ENCODE measurements around the gene MID1.

Gene MID1

DNA sequence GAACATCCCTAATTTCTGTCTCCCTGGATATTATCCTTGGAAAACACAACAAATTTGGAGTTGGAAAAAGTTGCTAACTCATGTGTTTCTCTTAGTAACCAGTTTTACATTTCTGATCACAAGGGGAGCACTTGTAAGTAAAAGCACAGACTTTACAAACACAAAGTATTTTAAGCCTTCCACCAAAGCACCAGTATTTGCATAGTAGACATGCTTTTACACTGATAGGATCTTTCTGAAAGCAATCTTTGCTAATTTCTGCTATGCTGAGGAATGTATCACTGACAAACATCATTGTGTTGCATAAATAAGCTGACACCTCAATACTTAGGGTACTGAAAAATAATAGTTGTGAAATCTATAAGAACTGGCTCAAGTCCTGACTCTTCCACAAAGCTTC, 100.6 kb downstream of the MID1 start:
- Histone ChIP-seq H3K36me3 (ENCODE audit: control insufficient read depth, insufficient read depth, low read length) (no peaks in the 10 kb centered on the region), H3K9me3 (ENCODE audit: control insufficient read depth, insufficient read depth, low read length) (no peaks in the 10 kb centered on the region), H3K27me3 (ENCODE audit: control insufficient read depth, insufficient read depth, low read length) (no peaks in the 10 kb centered on the region), H3K4me1 (ENCODE audit: control insufficient read depth, insufficient read depth, low read length) (peaks cover 4% of the 10 kb centered on the region), H3K4me3 (ENCODE audit: low read depth, low read length) (no peak overlapping the region), H3K9ac (ENCODE audit: low read depth, low read length) (no peak overlapping the region)

DNA sequence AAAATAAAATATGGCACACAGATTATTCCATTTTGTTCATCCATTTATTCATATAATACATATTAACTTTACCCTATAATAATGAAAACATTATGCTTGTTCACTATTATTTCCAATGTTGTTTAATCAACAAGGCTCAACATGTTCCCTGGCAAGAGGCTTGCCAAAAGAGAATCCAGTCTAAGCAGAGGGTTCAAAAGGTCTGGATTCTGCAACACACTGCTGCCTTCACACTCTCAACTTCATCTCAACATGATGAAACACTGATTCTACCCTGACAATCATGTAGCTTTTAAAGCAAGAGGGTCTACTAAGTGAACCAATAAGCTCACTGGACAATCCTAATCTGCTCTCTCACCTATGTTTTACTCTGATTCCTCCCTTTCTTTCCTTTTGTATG, 101.1 kb downstream of the MID1 start:
- no peaks in the 10 kb centered on the region for H3K9me3 ChIP-seq (ENCODE audit: control insufficient read depth, insufficient read depth, low read length)
- no peaks in the 10 kb centered on the region for H3K36me3 ChIP-seq (ENCODE audit: control insufficient read depth, insufficient read depth, low read length)
- H3K4me1 ChIP-seq (ENCODE audit: control insufficient read depth, insufficient read depth, low read length), result peaks cover 4% of the 10 kb centered on the region
- no peaks in the 10 kb centered on the region for H3K27me3 ChIP-seq (ENCODE audit: control insufficient read depth, insufficient read depth, low read length)
- no peak overlapping the region for H3K4me3 ChIP-seq (ENCODE audit: low read depth, low read length)
- H3K9ac ChIP-seq (ENCODE audit: low read depth, low read length), result no peak overlapping the region

DNA sequence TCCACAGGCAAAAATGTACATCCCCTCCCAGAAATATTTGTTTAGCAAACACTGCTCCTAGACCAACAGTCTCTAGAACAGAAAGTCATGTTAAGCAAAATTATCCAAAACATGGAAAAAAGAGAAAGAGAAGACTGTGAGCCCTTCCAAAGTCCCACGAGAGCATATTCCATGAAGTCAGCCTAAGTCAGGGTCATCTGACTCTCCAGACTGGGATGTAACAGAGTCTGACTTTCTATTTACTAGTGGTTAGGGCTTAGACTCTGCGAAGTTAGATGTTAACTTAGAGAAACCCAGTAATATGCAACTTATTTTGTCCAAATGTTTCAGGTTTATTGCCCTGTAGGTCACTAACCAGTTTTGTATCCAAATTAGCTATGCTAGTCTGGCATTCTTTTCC, 102.3 kb downstream of the MID1 start:
- Histone ChIP-seq H3K4me3 (ENCODE audit: low read depth, low read length) (no peak overlapping the region), H3K4me1 (ENCODE audit: control insufficient read depth, insufficient read depth, low read length) (peaks cover 4% of the 10 kb centered on the region), H3K27me3 (ENCODE audit: control insufficient read depth, insufficient read depth, low read length) (no peaks in the 10 kb centered on the region), H3K9ac (ENCODE audit: low read depth, low read length) (no peak overlapping the region), H3K9me3 (ENCODE audit: control insufficient read depth, insufficient read depth, low read length) (no peaks in the 10 kb centered on the region), H3K36me3 (ENCODE audit: control insufficient read depth, insufficient read depth, low read length) (no peaks in the 10 kb centered on the region)

DNA sequence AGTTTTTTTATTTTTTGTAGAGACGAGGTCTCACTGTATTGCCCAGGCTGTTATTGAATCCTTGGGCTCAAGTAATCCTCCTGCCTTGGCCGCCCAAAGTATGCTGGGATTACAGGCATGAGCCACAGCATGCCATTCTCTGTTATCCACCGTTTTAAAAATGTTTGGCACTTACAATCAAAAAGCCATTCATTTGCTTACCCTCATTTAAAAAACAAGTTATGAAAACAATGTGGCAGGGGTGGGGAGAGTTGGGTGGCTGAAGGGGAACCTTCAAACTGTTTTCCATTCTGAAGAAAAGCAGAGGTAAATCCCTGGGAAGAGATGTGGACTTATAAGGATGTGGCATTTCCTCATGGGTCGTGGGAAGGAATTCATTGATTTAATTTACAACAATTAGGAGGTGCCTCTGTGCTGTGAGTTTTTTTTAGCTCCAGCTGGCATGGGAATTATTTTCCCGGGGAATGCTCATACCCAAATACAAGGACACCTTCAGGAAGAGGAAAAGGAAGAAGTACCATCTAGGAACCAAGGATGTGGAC, 103.5 kb downstream of the MID1 start:
- no peaks in the 10 kb centered on the region for H3K27me3 ChIP-seq (ENCODE audit: control insufficient read depth, insufficient read depth, low read length)
- H3K9me3 ChIP-seq (ENCODE audit: control insufficient read depth, insufficient read depth, low read length), result no peaks in the 10 kb centered on the region
- H3K9ac ChIP-seq (ENCODE audit: low read depth, low read length), result no peak overlapping the region
- H3K4me1 ChIP-seq (ENCODE audit: control insufficient read depth, insufficient read depth, low read length), result peaks cover 4% of the 10 kb centered on the region
- H3K36me3 ChIP-seq (ENCODE audit: control insufficient read depth, insufficient read depth, low read length), result no peaks in the 10 kb centered on the region
- H3K4me3 ChIP-seq (ENCODE audit: low read depth, low read length), result no peak overlapping the region

DNA sequence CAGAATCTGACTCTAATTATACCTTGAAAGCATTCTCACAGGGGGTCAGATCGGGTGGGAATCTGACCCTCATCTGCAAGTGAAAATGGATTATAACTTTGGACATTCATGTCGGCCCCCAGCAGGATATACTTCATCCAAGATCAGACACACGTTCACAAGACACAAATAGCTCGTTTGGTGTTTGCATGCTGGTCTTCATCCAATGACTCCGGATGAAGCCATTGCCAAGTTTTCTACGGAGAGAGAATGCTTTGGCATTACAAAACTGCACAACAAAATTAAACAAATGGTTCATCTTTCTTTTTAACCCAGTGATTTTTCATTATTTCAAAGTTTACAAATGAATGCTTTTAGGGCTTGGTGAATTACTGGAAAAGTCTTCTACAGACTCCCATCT, 105.5 kb downstream of the MID1 start:
- Histone ChIP-seq H3K36me3 (ENCODE audit: control insufficient read depth, insufficient read depth, low read length) (no peaks in the 10 kb centered on the region), H3K27me3 (ENCODE audit: control insufficient read depth, insufficient read depth, low read length) (no peaks in the 10 kb centered on the region), H3K9ac (ENCODE audit: low read depth, low read length) (no peak overlapping the region), H3K4me3 (ENCODE audit: low read depth, low read length) (no peak overlapping the region), H3K9me3 (ENCODE audit: control insufficient read depth, insufficient read depth, low read length) (no peaks in the 10 kb centered on the region), H3K4me1 (ENCODE audit: control insufficient read depth, insufficient read depth, low read length) (peaks cover 4% of the 10 kb centered on the region)

DNA sequence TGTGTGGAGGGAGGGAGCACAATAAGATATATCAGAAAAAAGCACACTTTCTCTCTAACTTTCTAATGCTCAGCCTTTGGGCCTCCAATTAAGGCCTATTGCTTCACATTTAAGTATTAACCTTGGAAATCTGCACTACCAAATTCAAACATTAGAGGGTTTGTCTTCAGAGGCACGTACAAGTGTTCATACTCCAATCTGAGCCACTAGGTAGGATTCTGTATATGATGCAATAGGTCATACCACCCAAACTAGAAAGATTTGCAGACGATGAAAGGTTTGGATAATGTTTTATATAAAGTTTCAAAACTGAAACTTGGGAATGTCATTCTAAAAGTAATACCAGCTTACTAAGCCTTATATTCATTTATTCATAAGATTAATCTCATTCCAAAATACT, 106.4 kb downstream of the MID1 start:
- no peaks in the 10 kb centered on the region for H3K27me3 ChIP-seq (ENCODE audit: control insufficient read depth, insufficient read depth, low read length)
- no peaks in the 10 kb centered on the region for H3K4me1 ChIP-seq (ENCODE audit: control insufficient read depth, insufficient read depth, low read length)
- H3K9me3 ChIP-seq (ENCODE audit: control insufficient read depth, insufficient read depth, low read length), result no peaks in the 10 kb centered on the region
- H3K36me3 ChIP-seq (ENCODE audit: control insufficient read depth, insufficient read depth, low read length), result no peaks in the 10 kb centered on the region
- H3K9ac ChIP-seq (ENCODE audit: low read depth, low read length), result no peak overlapping the region
- no peak overlapping the region for H3K4me3 ChIP-seq (ENCODE audit: low read depth, low read length)

DNA sequence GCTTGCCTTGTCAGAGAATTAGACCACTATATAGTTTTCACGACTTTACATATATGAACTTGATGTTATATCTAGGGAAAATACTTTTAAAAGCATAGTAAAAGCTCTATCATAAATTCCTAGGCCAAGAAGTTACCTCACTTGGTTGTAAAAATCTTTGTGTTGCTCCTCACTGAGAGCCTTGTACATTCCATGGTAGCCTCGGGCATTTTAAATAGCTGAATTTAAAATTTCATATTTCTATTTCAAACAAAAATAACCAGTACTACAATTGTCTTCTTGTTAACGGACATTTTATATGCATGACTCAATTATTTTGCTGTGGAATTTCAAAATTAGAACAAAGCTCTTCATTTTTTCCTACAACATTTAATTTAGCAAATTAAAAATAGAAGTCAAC, 107.6 kb downstream of the MID1 start:
- Histone ChIP-seq H3K9ac (ENCODE audit: low read depth, low read length) (no peak overlapping the region), H3K4me3 (ENCODE audit: low read depth, low read length) (no peak overlapping the region), H3K4me1 (ENCODE audit: control insufficient read depth, insufficient read depth, low read length) (peaks cover 4% of the 10 kb centered on the region), H3K9me3 (ENCODE audit: control insufficient read depth, insufficient read depth, low read length) (no peaks in the 10 kb centered on the region), H3K36me3 (ENCODE audit: control insufficient read depth, insufficient read depth, low read length) (no peaks in the 10 kb centered on the region), H3K27me3 (ENCODE audit: control insufficient read depth, insufficient read depth, low read length) (no peaks in the 10 kb centered on the region)

DNA sequence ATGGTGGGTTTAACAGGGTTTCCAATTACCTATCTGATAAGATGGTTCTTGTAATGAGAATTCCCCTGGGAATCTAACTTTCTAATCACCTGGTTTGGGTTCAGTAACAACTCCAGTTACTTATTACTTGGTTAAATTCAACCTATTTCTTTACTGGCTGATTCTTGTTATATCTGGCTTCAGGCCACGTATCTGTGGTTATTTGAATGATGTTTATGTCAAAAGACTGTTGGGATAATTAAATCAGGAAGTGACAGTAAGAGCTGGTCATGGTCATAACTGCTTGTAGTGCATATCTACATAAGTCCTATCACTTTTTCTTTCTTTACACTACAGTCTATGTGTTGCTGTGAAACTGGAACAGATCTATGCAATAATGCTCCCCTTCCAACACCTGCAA, 108.1 kb downstream of the MID1 start:
- Histone ChIP-seq H3K4me1 (ENCODE audit: control insufficient read depth, insufficient read depth, low read length) (peaks cover 4% of the 10 kb centered on the region), H3K9me3 (ENCODE audit: control insufficient read depth, insufficient read depth, low read length) (no peaks in the 10 kb centered on the region), H3K9ac (ENCODE audit: low read depth, low read length) (no peak overlapping the region), H3K4me3 (ENCODE audit: low read depth, low read length) (no peak overlapping the region), H3K27me3 (ENCODE audit: control insufficient read depth, insufficient read depth, low read length) (no peaks in the 10 kb centered on the region), H3K36me3 (ENCODE audit: control insufficient read depth, insufficient read depth, low read length) (no peaks in the 10 kb centered on the region)

DNA sequence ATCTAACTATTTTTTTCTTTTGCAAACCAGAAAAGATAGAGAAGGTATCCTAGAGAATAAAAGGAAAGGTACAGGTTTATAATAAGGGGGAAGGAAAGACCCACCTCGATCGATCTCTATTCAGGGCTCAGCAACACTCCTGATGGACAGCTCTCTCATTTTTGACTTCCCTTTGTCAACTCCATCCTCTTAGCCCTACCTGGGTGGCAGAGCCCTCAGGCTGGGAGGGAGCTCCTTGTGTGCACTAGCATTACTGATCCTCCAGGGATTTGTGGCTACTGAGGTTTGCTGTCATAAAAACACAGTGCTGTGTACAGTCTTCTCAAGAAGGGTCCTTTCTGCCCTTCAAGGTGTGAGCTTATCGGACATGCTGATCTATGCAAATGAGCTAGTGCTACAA, 111.0 kb downstream of the MID1 start:
- Histone ChIP-seq H3K9ac (ENCODE audit: low read depth, low read length) (no peak overlapping the region), H3K36me3 (ENCODE audit: control insufficient read depth, insufficient read depth, low read length) (no peaks in the 10 kb centered on the region), H3K27me3 (ENCODE audit: control insufficient read depth, insufficient read depth, low read length) (no peaks in the 10 kb centered on the region), H3K4me3 (ENCODE audit: low read depth, low read length) (no peak overlapping the region), H3K4me1 (ENCODE audit: control insufficient read depth, insufficient read depth, low read length) (peaks cover 4% of the 10 kb centered on the region), H3K9me3 (ENCODE audit: control insufficient read depth, insufficient read depth, low read length) (no peaks in the 10 kb centered on the region)

DNA sequence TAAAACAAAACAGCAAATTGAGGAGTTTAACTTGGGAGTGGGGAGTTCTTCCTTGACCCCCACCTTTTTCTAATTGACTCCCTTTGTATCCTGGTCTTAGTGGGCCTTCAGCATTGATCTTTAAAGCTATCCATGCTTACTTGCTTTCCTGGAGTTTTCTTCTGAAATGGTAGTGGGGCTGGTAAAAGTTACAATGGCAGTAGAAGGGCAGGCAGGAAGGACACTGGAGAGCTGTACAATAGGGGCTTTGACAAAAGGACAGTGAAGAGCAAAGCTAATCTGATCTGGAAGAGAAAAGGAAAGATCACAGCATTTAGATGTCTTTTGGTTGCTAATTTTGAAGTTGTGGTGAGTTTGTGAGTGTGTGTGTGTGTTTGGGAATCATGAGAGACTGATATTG, 111.5 kb downstream of the MID1 start:
- no peaks in the 10 kb centered on the region for H3K9me3 ChIP-seq (ENCODE audit: control insufficient read depth, insufficient read depth, low read length)
- no peaks in the 10 kb centered on the region for H3K36me3 ChIP-seq (ENCODE audit: control insufficient read depth, insufficient read depth, low read length)
- H3K27me3 ChIP-seq (ENCODE audit: control insufficient read depth, insufficient read depth, low read length), result no peaks in the 10 kb centered on the region
- peaks cover 4% of the 10 kb centered on the region for H3K4me1 ChIP-seq (ENCODE audit: control insufficient read depth, insufficient read depth, low read length)
- H3K9ac ChIP-seq (ENCODE audit: low read depth, low read length), result no peak overlapping the region
- no peak overlapping the region for H3K4me3 ChIP-seq (ENCODE audit: low read depth, low read length)

DNA sequence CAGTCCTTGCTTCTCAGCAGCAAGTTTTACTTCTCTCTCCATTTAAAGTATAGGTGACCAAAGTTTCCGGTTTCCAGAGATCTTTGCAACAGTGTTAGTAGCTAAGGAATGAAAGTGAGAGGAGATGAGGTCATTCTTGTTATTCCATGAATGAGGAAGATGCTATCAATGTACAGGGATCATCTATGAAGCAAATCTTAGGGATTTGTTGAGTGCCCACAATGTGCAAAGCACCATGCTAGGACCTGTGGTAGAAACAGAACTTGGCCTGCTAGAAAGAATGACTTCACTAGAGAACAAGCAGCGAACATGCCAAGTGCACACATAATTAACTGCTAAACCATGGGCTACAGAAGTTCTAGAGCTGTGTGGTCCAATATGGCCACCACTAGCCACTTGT, 112.5 kb downstream of the MID1 start:
- Histone ChIP-seq H3K27me3 (ENCODE audit: control insufficient read depth, insufficient read depth, low read length) (no peaks in the 10 kb centered on the region), H3K36me3 (ENCODE audit: control insufficient read depth, insufficient read depth, low read length) (no peaks in the 10 kb centered on the region), H3K4me1 (ENCODE audit: control insufficient read depth, insufficient read depth, low read length) (peaks cover 4% of the 10 kb centered on the region), H3K9me3 (ENCODE audit: control insufficient read depth, insufficient read depth, low read length) (no peaks in the 10 kb centered on the region), H3K9ac (ENCODE audit: low read depth, low read length) (no peak overlapping the region), H3K4me3 (ENCODE audit: low read depth, low read length) (no peak overlapping the region)

DNA sequence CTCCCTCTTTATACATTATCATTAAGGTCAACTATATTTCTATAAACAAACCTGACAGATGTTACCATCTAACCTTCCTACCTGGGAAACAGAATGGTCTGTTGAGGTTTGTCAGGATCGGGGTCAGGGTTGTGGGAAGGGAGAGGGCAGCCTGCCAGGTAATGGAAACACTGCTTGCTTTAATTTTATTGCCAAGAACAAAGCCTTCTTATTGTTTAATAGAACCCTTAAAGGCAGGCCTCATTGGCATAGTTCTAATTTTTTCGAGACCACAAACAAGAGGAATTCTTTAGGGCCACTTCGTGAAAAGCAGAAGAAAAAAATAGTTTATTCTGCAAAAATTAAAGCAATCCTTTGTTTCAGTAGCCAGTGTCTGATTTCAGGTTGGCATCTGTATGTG, 113.2 kb downstream of the MID1 start:
- no peaks in the 10 kb centered on the region for H3K27me3 ChIP-seq (ENCODE audit: control insufficient read depth, insufficient read depth, low read length)
- H3K9ac ChIP-seq (ENCODE audit: low read depth, low read length), result no peak overlapping the region
- no peaks in the 10 kb centered on the region for H3K9me3 ChIP-seq (ENCODE audit: control insufficient read depth, insufficient read depth, low read length)
- peaks cover 4% of the 10 kb centered on the region for H3K4me1 ChIP-seq (ENCODE audit: control insufficient read depth, insufficient read depth, low read length)
- no peak overlapping the region for H3K4me3 ChIP-seq (ENCODE audit: low read depth, low read length)
- H3K36me3 ChIP-seq (ENCODE audit: control insufficient read depth, insufficient read depth, low read length), result no peaks in the 10 kb centered on the region

DNA sequence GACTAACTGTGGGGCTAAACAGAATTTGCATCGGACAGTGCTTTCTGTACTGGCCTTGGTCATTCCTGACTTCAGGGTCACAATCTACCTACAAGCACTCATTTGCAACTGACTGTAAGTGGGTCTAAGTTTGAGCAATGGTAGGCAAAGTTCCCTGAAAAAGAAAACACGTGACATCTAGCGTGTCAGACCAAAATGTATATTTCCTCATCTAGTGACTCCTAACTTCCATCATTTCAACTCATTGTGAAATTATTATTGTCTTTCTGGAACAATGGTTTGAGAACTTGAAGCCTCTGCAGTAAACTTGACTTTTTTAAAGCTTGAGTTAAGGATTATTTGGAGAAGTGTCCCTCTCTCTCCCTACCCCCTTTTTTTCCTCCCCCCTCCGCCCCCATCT, 113.6 kb downstream of the MID1 start:
- no peaks in the 10 kb centered on the region for H3K9me3 ChIP-seq (ENCODE audit: control insufficient read depth, insufficient read depth, low read length)
- no peak overlapping the region for H3K9ac ChIP-seq (ENCODE audit: low read depth, low read length)
- no peaks in the 10 kb centered on the region for H3K27me3 ChIP-seq (ENCODE audit: control insufficient read depth, insufficient read depth, low read length)

More for the DNA sequence above, 113.6 kb downstream of the MID1 start:
- no peaks in the 10 kb centered on the region for H3K36me3 ChIP-seq (ENCODE audit: control insufficient read depth, insufficient read depth, low read length)
- H3K4me1 ChIP-seq (ENCODE audit: control insufficient read depth, insufficient read depth, low read length), result peaks cover 4% of the 10 kb centered on the region
- no peak overlapping the region for H3K4me3 ChIP-seq (ENCODE audit: low read depth, low read length)
